ENCODE measurements around the gene LRRK2. TPM values are rescaled to one million over a fixed set of nuclear protein-coding genes. Genes with fewer than 3 reads are reported as not detected.
A peak's percentile ranks its signal among the peaks of the same experiment; 100 is the strongest.

LRRK2 gene
- total and polyA plus RNA-seq, 7 experiments from 2014 or later, result 0.16 to 32.2 (median 2.1) TPM; not detected in 3

DNA sequence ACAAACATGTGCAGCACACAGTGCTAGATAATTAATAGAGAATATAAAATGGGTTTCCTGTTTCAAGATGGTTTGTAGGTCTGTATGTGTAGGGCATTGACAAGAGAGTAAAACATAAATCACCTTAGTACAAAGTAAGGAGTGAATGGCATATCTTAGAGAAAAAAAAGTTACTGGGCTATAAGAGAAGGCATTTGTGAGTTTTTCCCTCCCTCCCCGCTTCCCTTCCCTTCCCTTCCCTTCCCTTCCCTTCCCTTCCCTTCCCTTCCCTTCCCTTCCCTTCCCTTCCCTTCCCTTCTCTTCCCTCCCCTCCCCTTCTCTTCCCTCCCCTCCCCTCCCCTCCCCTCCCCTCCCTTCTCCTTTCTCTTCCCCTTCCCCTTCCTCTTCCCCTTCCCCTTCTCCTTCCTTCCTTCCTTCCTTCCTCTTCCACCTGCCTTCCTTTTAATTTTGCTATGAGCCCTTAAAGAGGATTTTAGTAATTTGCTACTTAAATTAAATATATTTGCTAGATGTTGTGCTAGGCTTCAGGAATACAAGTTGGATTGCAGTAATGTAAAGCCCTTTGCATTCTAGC, 57.1 kb downstream of the LRRK2 start:
- Mint-ChIP-seq H3K27me3 (peaks cover 0 to 5% (median 0%) of the 10 kb centered on the region in 5 donors), H3K36me3 (no peaks in the 10 kb centered on the region)

DNA sequence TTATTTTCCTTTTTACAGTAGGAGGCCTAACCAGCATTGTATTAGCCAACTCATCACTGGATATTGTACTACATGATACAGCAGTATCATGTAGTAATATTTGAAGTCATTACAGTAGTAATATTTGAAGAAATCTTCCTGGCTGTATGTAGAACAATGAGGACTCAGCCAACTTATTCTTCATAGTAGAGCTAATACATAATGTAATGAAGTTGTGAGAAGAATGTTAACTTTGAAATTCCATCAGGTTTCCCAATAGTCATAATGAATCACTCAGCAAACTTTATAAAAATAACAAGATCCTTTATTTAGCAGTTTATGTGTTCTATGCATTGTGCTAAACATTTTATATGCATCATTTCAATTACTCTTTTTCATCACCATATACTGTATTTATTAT, 61.8 kb downstream of the LRRK2 start:
- H3K4me1 Mint-ChIP-seq, result no peaks in the 10 kb centered on the region
- no peak for DNase-seq
- Histone ChIP-seq H3K27ac (ENCODE audit: low read depth, low read length) (no peak overlapping the region), H3K4me3 (ENCODE audit: low read length) (no peak overlapping the region), H3K4me1 (ENCODE audit: control insufficient read depth in 2 of 2, insufficient read depth in 2 of 2, low read length in 2 of 2) (no peaks in the 10 kb centered on the region), H3K36me3 (ENCODE audit: control insufficient read depth in 2 of 3, insufficient read depth in 3 of 3, low read length in 3 of 3) (no peaks in the 10 kb centered on the region), H3K27me3 (ENCODE audit: control insufficient read depth in 2 of 2, insufficient read depth in 2 of 2, low read length in 2 of 2) (no peaks in the 10 kb centered on the region), H3K9me3 (ENCODE audit: control insufficient read depth in 2 of 3, low read length in 3 of 3) (no peaks in the 10 kb centered on the region)
- no peaks in the 10 kb centered on the region for H3K36me3 Mint-ChIP-seq
- H3K27ac Mint-ChIP-seq, result no peak overlapping the region
- POLR2A ChIA-PET, result no interaction called here
- intact Hi-C loops (cut with micrococcal nuclease), result no loop called here
- no peak for ATAC-seq
- H3K27me3 Mint-ChIP-seq, result peaks cover 0 to 5% (median 0%) of the 10 kb centered on the region in 5 donors
- CTCF ChIA-PET, result no interaction called here
- peaks cover 0 to 10% (median 1%) of the 10 kb centered on the region in 11 donors for H3K9me3 Mint-ChIP-seq
- no peak overlapping the region for H3K4me3 Mint-ChIP-seq

More for the DNA sequence above, 57.1 kb downstream of the LRRK2 start:
- Mint-ChIP-seq H3K27ac (no peak overlapping the region), H3K4me3 (no peak overlapping the region), H3K9me3 (peaks cover 0 to 4% (median 0%) of the 10 kb centered on the region in 11 donors), H3K4me1 (no peaks in the 10 kb centered on the region)
- intact Hi-C loops (cut with micrococcal nuclease), result no loop called here
- ChIA-PET CTCF (no interaction called here), POLR2A (no interaction called here)
- H3K9me3 ChIP-seq (ENCODE audit: control insufficient read depth in 2 of 3, low read length in 3 of 3), result no peaks in the 10 kb centered on the region
- H3K4me3 ChIP-seq (ENCODE audit: low read length), result no peak overlapping the region
- no peaks in the 10 kb centered on the region for H3K4me1 ChIP-seq (ENCODE audit: control insufficient read depth in 2 of 2, insufficient read depth in 2 of 2, low read length in 2 of 2)
- H3K27me3 ChIP-seq (ENCODE audit: control insufficient read depth in 2 of 2, insufficient read depth in 2 of 2, low read length in 2 of 2), result no peaks in the 10 kb centered on the region
- DNase-seq (no peak), ATAC-seq (no peak)
- no peak overlapping the region for H3K27ac ChIP-seq (ENCODE audit: low read depth, low read length)
- H3K36me3 ChIP-seq (ENCODE audit: control insufficient read depth in 2 of 3, insufficient read depth in 3 of 3, low read length in 3 of 3), result no peaks in the 10 kb centered on the region

DNA sequence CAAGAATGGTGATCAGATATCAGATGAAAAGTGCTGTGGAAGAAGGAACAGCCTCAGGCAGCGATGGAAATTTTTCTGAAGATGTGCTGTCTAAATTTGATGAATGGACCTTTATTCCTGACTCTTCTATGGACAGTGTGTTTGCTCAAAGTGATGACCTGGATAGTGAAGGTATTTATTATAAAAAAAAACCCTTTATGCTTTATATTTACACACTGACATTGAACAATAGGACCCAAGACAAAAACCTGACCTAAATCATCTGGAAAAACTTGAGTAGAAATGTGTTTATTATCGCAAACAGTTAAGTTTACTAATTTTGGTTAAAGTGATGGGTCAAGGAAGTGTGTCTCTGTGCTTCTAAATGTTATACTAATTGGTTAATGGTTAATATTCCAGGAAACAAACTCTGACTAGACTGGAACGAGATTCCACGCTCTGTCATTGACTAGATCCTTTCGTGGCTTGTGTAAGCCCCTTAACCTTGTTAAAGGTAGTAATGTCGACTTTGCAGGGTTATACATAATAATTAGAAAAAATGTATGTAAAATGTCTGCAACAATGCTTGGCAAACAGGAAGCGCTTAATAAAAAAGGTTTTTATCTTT, 62.7 kb downstream of the LRRK2 start:
- ChIA-PET POLR2A (no interaction called here), CTCF (no interaction called here)
- no peak overlapping the region for H3K27ac ChIP-seq (ENCODE audit: low read depth, low read length)
- H3K4me3 ChIP-seq (ENCODE audit: low read length), result no peak overlapping the region
- H3K36me3 ChIP-seq (ENCODE audit: control insufficient read depth in 2 of 3, insufficient read depth in 3 of 3, low read length in 3 of 3), result no peaks in the 10 kb centered on the region
- DNase-seq, result no peak
- Mint-ChIP-seq H3K4me1 (no peaks in the 10 kb centered on the region), H3K27me3 (peaks cover 0 to 5% (median 0%) of the 10 kb centered on the region in 5 donors), H3K27ac (no peak overlapping the region), H3K9me3 (peaks cover 0 to 10% (median 1%) of the 10 kb centered on the region in 11 donors), H3K4me3 (no peak overlapping the region), H3K36me3 (no peaks in the 10 kb centered on the region)
- ATAC-seq, result no peak
- no peaks in the 10 kb centered on the region for H3K9me3 ChIP-seq (ENCODE audit: control insufficient read depth in 2 of 3, low read length in 3 of 3)
- no peaks in the 10 kb centered on the region for H3K4me1 ChIP-seq (ENCODE audit: control insufficient read depth in 2 of 2, insufficient read depth in 2 of 2, low read length in 2 of 2)
- H3K27me3 ChIP-seq (ENCODE audit: control insufficient read depth in 2 of 2, insufficient read depth in 2 of 2, low read length in 2 of 2), result no peaks in the 10 kb centered on the region
- intact Hi-C loops (cut with micrococcal nuclease), result no loop called here

DNA sequence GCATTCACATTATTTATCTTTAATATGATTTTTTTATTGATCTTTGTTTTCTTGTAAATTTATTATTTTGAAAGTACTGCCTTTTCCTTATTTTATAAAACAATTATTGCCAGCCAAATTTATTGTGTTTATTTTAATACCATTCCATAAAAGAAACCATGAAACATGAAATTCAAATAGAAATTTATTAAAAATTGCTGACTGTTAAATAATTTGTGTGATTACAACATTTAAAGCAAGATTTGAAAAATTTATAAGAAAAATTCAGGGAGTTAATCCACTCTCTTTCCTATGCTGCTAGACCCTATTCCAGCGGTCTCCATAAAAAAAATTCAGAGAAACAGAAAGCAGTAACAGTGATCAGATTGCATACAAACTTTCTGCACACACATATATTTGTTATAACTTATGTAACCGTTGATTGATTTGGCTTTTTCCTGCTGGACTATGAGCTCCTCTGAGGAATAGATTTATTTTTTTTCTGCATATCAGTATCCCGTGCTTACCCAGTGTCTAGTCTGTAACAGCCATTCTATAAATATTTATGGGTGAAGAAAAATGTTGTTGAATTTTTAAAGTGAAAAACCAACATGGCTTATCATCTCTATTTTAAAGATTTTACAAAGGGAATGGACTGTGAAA, 68.1 kb downstream of the LRRK2 start:
- ChIA-PET CTCF (no interaction called here), POLR2A (no interaction called here)
- H3K27me3 Mint-ChIP-seq, result no peaks in the 10 kb centered on the region
- no peaks in the 10 kb centered on the region for H3K4me1 Mint-ChIP-seq
- DNase-seq (no peak), ATAC-seq (no peak)
- H3K4me1 ChIP-seq (ENCODE audit: control insufficient read depth in 2 of 2, insufficient read depth in 2 of 2, low read length in 2 of 2), result no peaks in the 10 kb centered on the region
- peaks cover 0 to 14% (median 0%) of the 10 kb centered on the region in 11 donors for H3K9me3 Mint-ChIP-seq
- H3K4me3 ChIP-seq (ENCODE audit: low read length), result no peak overlapping the region
- intact Hi-C loops (cut with micrococcal nuclease), result no loop called here
- H3K36me3 ChIP-seq (ENCODE audit: control insufficient read depth in 2 of 3, insufficient read depth in 3 of 3, low read length in 3 of 3), result no peaks in the 10 kb centered on the region
- no peak overlapping the region for H3K27ac Mint-ChIP-seq
- H3K27ac ChIP-seq (ENCODE audit: low read depth, low read length), result no peak overlapping the region
- H3K36me3 Mint-ChIP-seq, result no peaks in the 10 kb centered on the region
- no peak overlapping the region for H3K4me3 Mint-ChIP-seq
- no peaks in the 10 kb centered on the region for H3K27me3 ChIP-seq (ENCODE audit: control insufficient read depth in 2 of 2, insufficient read depth in 2 of 2, low read length in 2 of 2)
- no peaks in the 10 kb centered on the region for H3K9me3 ChIP-seq (ENCODE audit: control insufficient read depth in 2 of 3, low read length in 3 of 3)

DNA sequence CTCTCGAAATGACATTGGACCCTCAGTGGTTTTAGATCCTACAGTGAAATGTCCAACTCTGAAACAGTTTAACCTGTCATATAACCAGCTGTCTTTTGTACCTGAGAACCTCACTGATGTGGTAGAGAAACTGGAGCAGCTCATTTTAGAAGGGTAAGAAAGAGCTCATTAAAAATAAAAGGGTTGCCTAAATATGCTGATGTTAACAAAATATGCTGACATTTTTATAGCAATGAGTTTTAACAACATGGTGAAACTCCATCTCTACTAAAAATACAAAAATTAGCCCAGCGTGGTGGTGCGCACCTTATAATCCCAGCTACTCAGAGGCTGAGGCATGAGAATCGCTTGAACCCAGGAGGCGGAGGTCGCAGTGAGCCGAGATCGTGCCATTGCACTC, 73.5 kb downstream of the LRRK2 start:
- ATAC-seq, result no peak
- no peaks in the 10 kb centered on the region for H3K4me1 Mint-ChIP-seq
- no peaks in the 10 kb centered on the region for H3K27me3 Mint-ChIP-seq
- DNase-seq, result no peak
- H3K36me3 Mint-ChIP-seq, result no peaks in the 10 kb centered on the region
- Histone ChIP-seq H3K27ac (ENCODE audit: low read depth, low read length) (no peak overlapping the region), H3K9me3 (ENCODE audit: control insufficient read depth in 2 of 3, low read length in 3 of 3) (no peaks in the 10 kb centered on the region), H3K4me1 (ENCODE audit: control insufficient read depth in 2 of 2, insufficient read depth in 2 of 2, low read length in 2 of 2) (no peaks in the 10 kb centered on the region), H3K27me3 (ENCODE audit: control insufficient read depth in 2 of 2, insufficient read depth in 2 of 2, low read length in 2 of 2) (no peaks in the 10 kb centered on the region), H3K36me3 (ENCODE audit: control insufficient read depth in 2 of 3, insufficient read depth in 3 of 3, low read length in 3 of 3) (no peaks in the 10 kb centered on the region), H3K4me3 (ENCODE audit: low read length) (no peak overlapping the region)
- POLR2A ChIA-PET, result no interaction called here
- H3K27ac Mint-ChIP-seq, result no peak overlapping the region
- H3K9me3 Mint-ChIP-seq, result peaks cover 0 to 4% (median 0%) of the 10 kb centered on the region in 11 donors
- no peak overlapping the region for H3K4me3 Mint-ChIP-seq
- CTCF ChIA-PET, result no interaction called here
- intact Hi-C loops (cut with micrococcal nuclease), result no loop called here

DNA sequence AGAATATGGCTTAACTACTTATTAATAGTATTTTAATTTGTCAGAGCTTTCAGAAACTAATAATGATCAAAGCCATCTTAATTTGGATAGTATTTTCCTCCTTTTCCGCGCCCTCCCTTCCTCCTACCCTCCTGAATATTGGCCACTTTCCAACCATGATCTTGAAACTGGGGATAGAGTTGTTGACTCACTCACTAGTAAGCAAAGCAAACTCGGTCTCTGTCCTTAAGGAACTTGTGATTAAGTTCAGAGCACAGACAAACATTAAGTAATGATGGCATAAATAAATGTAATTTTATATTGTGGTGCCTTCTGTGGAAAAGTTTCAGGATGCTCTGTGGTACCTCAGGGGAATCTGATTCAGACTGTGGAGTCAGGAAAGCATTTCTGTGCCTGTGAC, 75.7 kb downstream of the LRRK2 start:
- no peak overlapping the region for H3K4me3 ChIP-seq (ENCODE audit: low read length)
- no peak overlapping the region for H3K27ac ChIP-seq (ENCODE audit: low read depth, low read length)
- Mint-ChIP-seq H3K4me1 (no peaks in the 10 kb centered on the region), H3K9me3 (peaks cover 0 to 4% (median 0%) of the 10 kb centered on the region in 11 donors), H3K27ac (no peak overlapping the region), H3K27me3 (no peaks in the 10 kb centered on the region), H3K36me3 (no peaks in the 10 kb centered on the region), H3K4me3 (no peak overlapping the region)
- ChIA-PET CTCF (no interaction called here), POLR2A (no interaction called here)
- H3K36me3 ChIP-seq (ENCODE audit: control insufficient read depth in 2 of 3, insufficient read depth in 3 of 3, low read length in 3 of 3), result no peaks in the 10 kb centered on the region
- intact Hi-C loops (cut with micrococcal nuclease), result no loop called here
- H3K9me3 ChIP-seq (ENCODE audit: control insufficient read depth in 2 of 3, low read length in 3 of 3), result no peaks in the 10 kb centered on the region
- ATAC-seq (no peak), DNase-seq (no peak)
- H3K4me1 ChIP-seq (ENCODE audit: control insufficient read depth in 2 of 2, insufficient read depth in 2 of 2, low read length in 2 of 2), result no peaks in the 10 kb centered on the region
- no peaks in the 10 kb centered on the region for H3K27me3 ChIP-seq (ENCODE audit: control insufficient read depth in 2 of 2, insufficient read depth in 2 of 2, low read length in 2 of 2)

DNA sequence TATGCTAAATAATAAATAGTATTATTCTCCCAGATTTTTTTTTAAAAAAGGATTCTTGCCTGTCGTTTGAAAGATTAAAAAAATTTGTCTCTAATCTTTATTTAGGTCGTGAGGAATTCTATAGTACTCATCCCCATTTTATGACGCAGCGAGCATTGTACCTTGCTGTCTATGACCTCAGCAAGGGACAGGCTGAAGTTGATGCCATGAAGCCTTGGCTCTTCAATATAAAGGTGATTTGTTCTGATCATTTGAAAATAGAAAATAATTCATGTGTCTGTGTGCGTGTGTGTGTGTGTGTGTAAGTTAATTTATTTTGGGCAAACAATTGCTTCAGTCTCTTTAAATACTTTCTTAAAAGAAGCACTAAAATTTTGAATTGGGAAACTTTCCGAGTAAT, 84.2 kb downstream of the LRRK2 start:
- ATAC-seq, result no peak
- ChIA-PET POLR2A (no interaction called here), CTCF (no interaction called here)
- Histone ChIP-seq H3K4me1 (ENCODE audit: control insufficient read depth in 2 of 2, insufficient read depth in 2 of 2, low read length in 2 of 2) (no peaks in the 10 kb centered on the region), H3K4me3 (ENCODE audit: low read length) (no peak overlapping the region), H3K27ac (ENCODE audit: low read depth, low read length) (no peak overlapping the region), H3K27me3 (ENCODE audit: control insufficient read depth in 2 of 2, insufficient read depth in 2 of 2, low read length in 2 of 2) (no peaks in the 10 kb centered on the region), H3K9me3 (ENCODE audit: control insufficient read depth in 2 of 3, low read length in 3 of 3) (no peaks in the 10 kb centered on the region), H3K36me3 (ENCODE audit: control insufficient read depth in 2 of 3, insufficient read depth in 3 of 3, low read length in 3 of 3) (no peaks in the 10 kb centered on the region)
- intact Hi-C loops (cut with micrococcal nuclease), result no loop called here
- H3K36me3 Mint-ChIP-seq, result no peaks in the 10 kb centered on the region
- DNase-seq, result peak in 1 of 9 donors; percentile 64
- no peak overlapping the region for H3K27ac Mint-ChIP-seq
- no peaks in the 10 kb centered on the region for H3K4me1 Mint-ChIP-seq
- H3K9me3 Mint-ChIP-seq, result peaks cover 0 to 2% (median 0%) of the 10 kb centered on the region in 11 donors
- H3K27me3 Mint-ChIP-seq, result no peaks in the 10 kb centered on the region
- H3K4me3 Mint-ChIP-seq, result no peak overlapping the region
